Mucosa of rectum (tissue), 2 donors: ENCODE results near the gene ABCC1.

Experiments used
- H3K27ac ChIP-seq, 2 donors: one replicate each; pipeline ENCODE4 v1.7.0; 2013; ENCODE audit warnings: inconsistent platforms in 2 of 2, low read depth in 2 of 2, low read length in 2 of 2
- H3K27me3 ChIP-seq, 2 donors: one replicate each; pipeline ENCODE4 v1.7.0; 2013; ENCODE audit warnings: low read length in 2 of 2; ENCODE audit not compliant: control insufficient read depth in 2 of 2, insufficient read depth in 2 of 2
- H3K36me3 ChIP-seq, 2 donors: one replicate each; pipeline ENCODE4 v1.7.0; 2013; ENCODE audit warnings: low read length in 2 of 2; ENCODE audit not compliant: control insufficient read depth in 2 of 2, insufficient read depth in 2 of 2
- H3K4me1 ChIP-seq, 2 donors: one replicate each; pipeline ENCODE4 v1.7.0; 2013; ENCODE audit warnings: low read length in 2 of 2, mild to moderate bottlenecking in 1 of 2; ENCODE audit not compliant: control insufficient read depth in 2 of 2, insufficient read depth in 2 of 2
- H3K4me3 ChIP-seq, 2 donors: one replicate each; pipeline ENCODE4 v1.7.0; 2013; ENCODE audit warnings: low read length in 2 of 2
- H3K9ac ChIP-seq, 2 donors: one replicate each; pipeline ENCODE4 v1.7.0; 2013; ENCODE audit warnings: low read length in 2 of 2, low read depth in 1 of 2, mild to moderate bottlenecking in 1 of 2
- H3K9me3 ChIP-seq, 2 donors: one replicate each; pipeline ENCODE4 v1.7.0; 2013; ENCODE audit warnings: low read length in 2 of 2; ENCODE audit not compliant: control insufficient read depth in 2 of 2
- donor health status: healthy.
- donor health status: Normal muscosa, but diverticular disease.

The ABCC1 gene

DNA sequence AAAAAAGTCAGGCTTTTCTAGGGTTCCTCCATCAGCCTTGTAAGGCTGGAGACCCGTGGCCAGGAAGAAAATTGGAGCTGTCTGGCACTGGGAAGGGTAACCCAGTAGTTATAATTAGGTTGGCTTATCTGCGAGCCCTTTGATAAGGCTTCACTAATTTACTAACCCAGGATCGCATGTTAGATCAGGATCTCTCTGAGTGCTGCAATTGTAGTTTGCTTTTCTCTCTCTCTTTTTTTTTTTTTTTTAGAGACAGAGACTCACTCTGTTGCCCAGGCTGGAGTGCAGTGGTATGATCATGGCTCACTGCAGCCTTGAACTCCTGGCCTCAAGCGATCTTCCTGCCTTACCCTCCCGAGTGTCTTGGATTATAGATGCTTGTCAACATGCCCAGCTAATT lies 17.0 kb downstream of the ABCC1 start:
- H3K27me3 ChIP-seq: no peaks in the 10 kb centered on the region
- no peaks in the 10 kb centered on the region for H3K36me3 ChIP-seq
- no peak overlapping the region for H3K9ac ChIP-seq
- H3K27ac ChIP-seq: no peak overlapping the region
- H3K4me3 ChIP-seq: no peak overlapping the region
- no peaks in the 10 kb centered on the region for H3K4me1 ChIP-seq
- H3K9me3 ChIP-seq: no peaks in the 10 kb centered on the region

DNA sequence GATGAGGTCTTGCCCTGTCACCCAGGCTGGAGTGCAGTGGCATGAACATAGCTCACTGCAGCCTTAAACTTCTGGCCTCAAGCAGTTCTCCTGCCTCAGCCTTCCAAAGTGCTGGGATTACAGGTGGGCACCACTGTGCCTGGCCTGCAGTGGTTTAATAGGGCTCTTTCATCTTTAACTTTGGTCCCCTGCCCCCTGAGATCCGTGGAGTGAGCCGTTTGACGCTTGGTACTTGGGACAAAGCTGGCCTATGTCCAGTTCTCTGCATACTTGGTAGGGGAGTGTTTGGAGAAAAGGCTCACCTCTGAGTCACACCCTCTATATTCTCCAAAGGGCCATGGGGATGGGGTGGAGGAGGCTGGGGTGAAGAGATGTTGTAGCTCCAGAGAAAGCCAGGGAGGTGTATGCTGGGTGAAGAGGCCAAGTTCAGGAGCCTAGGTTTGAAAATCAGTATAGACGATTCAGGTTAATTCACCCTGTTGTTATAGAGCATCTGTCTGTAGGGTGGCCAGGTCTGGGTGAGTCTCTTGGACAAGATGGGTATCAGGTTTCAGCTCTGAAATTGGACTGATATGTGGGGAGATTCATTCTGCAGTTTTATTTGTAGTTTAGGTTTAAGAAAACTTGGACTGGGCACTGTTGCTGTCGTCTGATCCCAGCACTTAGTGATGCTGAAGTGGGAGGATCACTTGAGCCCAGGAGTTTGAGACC lies 17.6 kb downstream of the ABCC1 start:
- H3K36me3 ChIP-seq: no peaks in the 10 kb centered on the region
- H3K4me3 ChIP-seq: no peak overlapping the region
- no peaks in the 10 kb centered on the region for H3K27me3 ChIP-seq
- H3K4me1 ChIP-seq: no peaks in the 10 kb centered on the region
- no peaks in the 10 kb centered on the region for H3K9me3 ChIP-seq
- no peak overlapping the region for H3K9ac ChIP-seq
- no peak overlapping the region for H3K27ac ChIP-seq

DNA sequence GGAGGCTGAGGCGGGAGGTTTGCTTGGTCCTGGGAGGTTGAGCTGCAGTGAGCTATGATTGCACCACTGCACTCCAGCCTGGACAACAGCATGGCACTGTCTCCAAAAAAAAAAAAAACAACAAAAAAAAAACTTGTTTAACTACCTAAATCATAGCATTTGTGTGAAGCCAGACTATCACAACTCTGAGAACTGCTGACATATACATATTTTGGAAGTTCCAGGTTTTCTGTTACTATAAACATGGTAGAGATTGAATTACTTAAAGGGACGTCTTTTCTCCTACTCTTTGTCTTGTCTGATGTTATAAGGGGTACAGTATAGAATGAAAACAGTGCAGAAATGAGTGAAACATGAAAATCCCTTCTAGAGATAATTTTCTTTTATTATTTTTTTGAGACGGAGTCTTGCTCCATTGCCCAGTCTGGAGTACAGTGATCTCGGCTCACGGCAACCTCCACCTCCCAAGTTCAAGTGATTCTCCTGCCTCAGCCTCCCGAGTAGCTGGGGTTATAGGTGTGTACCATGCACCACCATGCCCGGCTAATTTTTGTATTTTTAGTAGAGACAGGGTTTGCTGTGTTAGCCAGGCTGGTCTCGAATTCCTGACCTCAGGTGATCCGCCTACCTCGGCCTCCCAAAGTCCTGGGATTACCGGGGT lies 18.4 kb downstream of the ABCC1 start:
- H3K4me1 ChIP-seq: no peaks in the 10 kb centered on the region
- H3K27ac ChIP-seq: no peak overlapping the region

DNA sequence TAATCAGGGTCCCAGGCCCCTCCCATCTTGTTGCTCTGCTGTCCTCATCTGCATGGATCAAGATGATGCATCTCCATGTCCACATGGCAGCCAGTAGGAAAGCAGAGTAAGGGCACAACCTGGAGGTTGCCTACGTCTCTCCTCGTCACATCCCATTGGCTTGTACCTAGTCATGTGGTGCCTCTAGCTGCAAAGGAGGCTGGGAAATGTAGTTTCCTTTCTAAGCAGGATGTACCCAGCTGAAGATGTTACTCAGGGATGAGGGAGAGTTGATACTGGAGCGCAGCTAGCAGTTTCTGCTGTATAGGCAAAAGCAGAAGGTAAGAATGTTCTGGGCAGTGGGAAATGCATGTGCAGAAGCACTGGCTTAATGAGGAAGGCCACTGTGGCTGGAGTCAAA lies 20.8 kb downstream of the ABCC1 start:
- Histone ChIP-seq H3K36me3 (no peaks in the 10 kb centered on the region), H3K4me1 (no peaks in the 10 kb centered on the region), H3K27me3 (no peaks in the 10 kb centered on the region), H3K27ac (no peak overlapping the region), H3K9ac (no peak overlapping the region), H3K9me3 (peaks cover 0 to 3% of the 10 kb centered on the region in 2 donors), H3K4me3 (no peak overlapping the region)

More for the DNA sequence above, 18.4 kb downstream of the ABCC1 start:
- H3K36me3 ChIP-seq: no peaks in the 10 kb centered on the region
- H3K4me3 ChIP-seq: no peak overlapping the region
- no peak overlapping the region for H3K9ac ChIP-seq
- H3K27me3 ChIP-seq: no peaks in the 10 kb centered on the region
- peaks cover 0 to 3% of the 10 kb centered on the region in 2 donors for H3K9me3 ChIP-seq

DNA sequence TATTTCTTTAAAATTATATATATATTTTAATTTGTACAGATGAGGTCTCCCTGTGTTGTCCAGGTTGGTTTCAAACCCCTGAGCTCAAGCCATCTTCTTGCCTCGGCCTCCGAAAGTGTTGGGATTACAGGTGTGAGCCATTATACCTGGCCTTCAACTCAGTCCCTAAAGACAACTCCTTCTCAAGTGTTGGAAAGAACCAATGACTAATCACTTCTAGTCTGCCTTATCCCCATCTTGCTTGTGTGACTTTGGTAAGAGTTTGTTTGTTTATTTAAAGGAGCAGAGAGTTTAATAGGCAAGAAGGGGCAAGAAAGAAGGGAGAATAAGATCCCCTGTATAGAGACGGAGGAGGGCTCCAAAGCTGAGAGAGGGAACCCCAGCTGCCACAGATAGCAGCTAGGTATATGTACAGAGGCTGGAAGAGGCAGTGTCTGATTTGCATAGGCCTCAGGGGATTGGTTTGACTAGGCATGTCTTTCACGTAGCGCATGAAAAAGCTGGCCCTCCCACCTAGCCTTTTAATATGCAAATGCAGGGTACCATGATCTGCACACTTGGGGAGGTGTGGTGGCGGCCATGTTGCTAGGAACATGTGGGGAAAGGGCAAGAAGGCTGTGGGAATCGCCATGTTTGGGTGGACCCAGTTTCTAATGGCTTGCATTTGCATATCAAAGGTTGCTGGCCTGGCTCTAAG lies 21.5 kb downstream of the ABCC1 start:
- Histone ChIP-seq H3K9ac (no peak overlapping the region), H3K36me3 (no peaks in the 10 kb centered on the region), H3K4me3 (no peak overlapping the region), H3K27ac (no peak overlapping the region), H3K4me1 (no peaks in the 10 kb centered on the region), H3K27me3 (no peaks in the 10 kb centered on the region), H3K9me3 (peaks cover 0 to 3% of the 10 kb centered on the region in 2 donors)

DNA sequence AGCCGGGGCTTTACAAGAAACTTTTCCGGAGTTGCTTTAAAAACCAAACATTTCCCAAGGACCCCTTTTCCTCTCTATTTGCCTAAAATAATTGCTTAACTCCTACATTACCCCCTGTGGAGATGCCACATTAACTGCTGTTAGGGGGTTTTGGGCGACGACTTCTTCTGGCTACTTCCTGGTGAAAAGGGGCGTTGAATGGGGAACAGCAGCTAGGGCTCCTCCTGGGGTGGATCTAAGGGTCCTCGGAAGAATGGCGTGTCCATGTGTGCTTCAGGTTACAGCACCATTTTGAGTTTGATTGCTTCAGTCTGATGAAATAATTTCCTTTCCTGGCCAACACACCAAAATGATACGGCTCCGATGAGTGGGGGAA lies 22.0 kb downstream of the ABCC1 start:
- Histone ChIP-seq H3K9me3 (peaks cover 0 to 3% of the 10 kb centered on the region in 2 donors), H3K9ac (no peak overlapping the region), H3K27me3 (no peaks in the 10 kb centered on the region), H3K27ac (no peak overlapping the region), H3K4me1 (no peaks in the 10 kb centered on the region), H3K4me3 (no peak overlapping the region), H3K36me3 (no peaks in the 10 kb centered on the region)

DNA sequence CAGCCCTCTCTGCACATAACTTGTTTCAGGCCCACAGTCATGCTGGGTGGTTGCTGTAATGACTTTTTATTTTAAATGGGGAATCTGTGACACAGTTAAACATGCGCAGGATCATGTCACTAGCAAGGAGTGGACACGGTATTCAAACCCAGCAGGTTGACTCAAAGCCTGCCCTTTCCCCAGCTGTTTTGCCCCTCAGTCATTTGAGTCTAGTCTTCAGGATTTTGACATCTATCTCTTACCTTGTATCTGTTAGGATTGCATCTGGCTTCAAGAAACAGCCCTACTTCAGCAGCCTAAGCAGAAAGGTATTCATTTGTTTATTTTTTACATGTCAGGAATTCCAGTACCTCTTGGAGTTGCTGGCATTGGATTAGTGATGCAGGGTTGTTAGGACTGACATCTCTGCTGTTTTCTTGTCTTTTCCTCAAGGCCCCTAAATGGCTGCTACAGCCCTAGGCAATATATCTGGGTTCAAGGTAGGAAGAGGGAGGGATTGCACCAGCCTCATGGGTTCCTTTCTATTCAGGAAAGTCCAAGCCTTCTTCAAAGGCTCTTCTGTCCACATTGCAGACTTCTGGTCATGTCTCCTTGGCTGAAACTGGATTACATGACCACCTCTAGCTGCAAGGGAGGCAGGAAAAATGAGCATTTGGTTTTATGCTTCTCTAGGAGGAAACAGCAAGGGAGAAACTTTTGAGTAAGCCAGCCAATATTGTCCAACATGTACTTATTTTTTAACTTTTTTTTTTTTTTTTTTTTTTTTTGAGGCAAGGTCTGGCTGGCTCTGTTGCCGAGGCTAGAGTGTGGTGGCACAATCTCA lies 22.8 kb downstream of the ABCC1 start:
- H3K36me3 ChIP-seq: no peaks in the 10 kb centered on the region
- H3K4me3 ChIP-seq: no peak overlapping the region
- H3K27ac ChIP-seq: no peak overlapping the region
- H3K9me3 ChIP-seq: peaks cover 0 to 3% of the 10 kb centered on the region in 2 donors
- no peaks in the 10 kb centered on the region for H3K4me1 ChIP-seq
- H3K9ac ChIP-seq: no peak overlapping the region
- no peaks in the 10 kb centered on the region for H3K27me3 ChIP-seq

DNA sequence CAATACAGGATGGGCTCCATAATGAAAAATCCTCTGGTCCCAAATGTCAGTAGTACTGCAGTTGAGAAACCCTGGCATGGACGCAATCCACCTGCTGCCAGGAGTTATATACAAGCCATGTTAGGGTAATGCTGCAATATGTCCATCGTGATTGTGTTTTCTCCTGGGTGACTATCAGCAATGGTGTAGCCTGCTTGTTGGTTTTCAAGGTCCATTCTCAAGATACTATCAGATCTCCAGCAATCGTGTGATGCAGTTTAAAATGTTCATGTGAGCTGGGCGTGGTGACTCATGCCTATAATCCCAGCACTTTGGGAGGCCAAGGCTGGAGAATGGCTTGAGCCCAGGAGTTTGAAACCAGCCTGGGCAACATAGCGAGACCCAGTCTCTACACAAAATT lies 24.0 kb downstream of the ABCC1 start:
- Histone ChIP-seq H3K27ac (no peak overlapping the region), H3K9ac (no peak overlapping the region), H3K4me3 (no peak overlapping the region), H3K36me3 (no peaks in the 10 kb centered on the region), H3K9me3 (peaks cover 0 to 3% of the 10 kb centered on the region in 2 donors), H3K27me3 (no peaks in the 10 kb centered on the region), H3K4me1 (no peaks in the 10 kb centered on the region)

DNA sequence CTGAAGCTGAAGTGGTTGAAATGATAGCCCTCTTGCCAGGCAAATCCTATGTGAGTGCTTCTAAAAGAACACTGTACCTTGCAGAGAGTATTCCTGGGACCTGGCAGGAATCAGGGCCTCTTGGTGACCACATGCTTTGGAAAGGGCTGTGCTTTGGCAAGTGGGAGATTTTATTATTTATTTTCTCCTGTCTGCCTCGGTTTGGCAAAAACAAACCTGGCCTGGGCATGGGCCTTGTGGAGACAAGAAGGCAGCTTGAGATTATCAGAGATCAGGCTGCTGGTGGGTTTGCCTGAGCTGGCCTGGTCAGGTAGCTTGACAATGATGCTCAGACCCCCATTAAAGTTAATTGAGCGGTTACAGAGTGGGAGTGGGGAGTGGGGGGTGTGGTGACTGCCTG lies 24.6 kb downstream of the ABCC1 start:
- no peak overlapping the region for H3K4me3 ChIP-seq
- H3K36me3 ChIP-seq: no peaks in the 10 kb centered on the region
- no peaks in the 10 kb centered on the region for H3K27me3 ChIP-seq
- H3K4me1 ChIP-seq: no peaks in the 10 kb centered on the region
- no peak overlapping the region for H3K9ac ChIP-seq
- peaks cover 0 to 3% of the 10 kb centered on the region in 2 donors for H3K9me3 ChIP-seq
- no peak overlapping the region for H3K27ac ChIP-seq

DNA sequence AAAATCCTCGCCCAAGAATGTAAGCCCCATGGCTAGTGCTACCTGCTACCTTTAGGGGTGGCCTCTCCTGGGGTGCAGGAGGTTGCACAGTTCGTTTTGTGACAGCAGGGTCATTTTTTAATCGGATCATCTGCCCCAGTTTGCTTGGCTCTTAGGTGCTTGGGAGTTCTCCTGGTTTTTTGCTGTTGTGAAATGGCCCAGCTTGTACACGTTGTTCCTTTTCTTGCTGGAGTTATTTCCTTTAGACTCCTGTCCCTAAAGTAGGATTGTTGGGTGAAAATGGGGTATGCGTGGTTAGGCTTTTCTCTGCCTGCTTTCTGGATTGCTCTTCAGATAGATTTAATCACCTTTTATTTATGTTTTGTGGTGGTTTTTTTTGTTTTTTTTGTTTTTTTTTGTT lies 25.8 kb downstream of the ABCC1 start:
- H3K27me3 ChIP-seq: no peaks in the 10 kb centered on the region
- no peak overlapping the region for H3K27ac ChIP-seq
- H3K36me3 ChIP-seq: no peaks in the 10 kb centered on the region
- H3K4me1 ChIP-seq: no peaks in the 10 kb centered on the region
- no peak overlapping the region for H3K4me3 ChIP-seq
- peaks cover 0 to 3% of the 10 kb centered on the region in 2 donors for H3K9me3 ChIP-seq
- H3K9ac ChIP-seq: no peak overlapping the region
